ENCODE measurements around the gene ZDHHC1.
"Not testable (repeated sequence)": the region's sequence is repeated elsewhere in the genome, so short reads cannot be mapped to it uniquely, and the experiment has no call there.

Gene ZDHHC1

DNA sequence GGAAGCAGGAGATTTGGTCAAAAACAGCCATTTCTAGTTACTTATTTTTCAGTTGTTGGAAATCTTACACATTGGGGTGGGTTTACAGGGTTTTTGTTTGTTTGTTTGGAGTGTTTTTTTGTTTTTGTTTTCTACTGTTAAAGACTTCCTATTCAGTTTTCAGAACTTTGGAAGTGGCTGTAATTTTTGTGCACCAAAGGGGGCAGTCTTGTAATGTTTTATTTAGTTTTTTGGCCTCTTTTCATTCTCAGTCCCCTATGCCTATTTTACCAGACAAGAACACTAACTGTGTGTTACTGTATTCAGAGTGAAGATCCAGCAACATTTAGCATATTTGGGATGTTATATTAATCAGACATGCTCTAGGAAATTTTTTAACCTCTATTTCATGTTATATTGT, 43.6 kb downstream of the ZDHHC1 start:
- no peak for TF ChIP-seq ZNF274 (IDR thresholded peaks at IDR 0.05; ENCODE audit: low read depth, low read length)
- no peak overlapping the region for H3K4me3 ChIP-seq (ENCODE audit: low read length)

DNA sequence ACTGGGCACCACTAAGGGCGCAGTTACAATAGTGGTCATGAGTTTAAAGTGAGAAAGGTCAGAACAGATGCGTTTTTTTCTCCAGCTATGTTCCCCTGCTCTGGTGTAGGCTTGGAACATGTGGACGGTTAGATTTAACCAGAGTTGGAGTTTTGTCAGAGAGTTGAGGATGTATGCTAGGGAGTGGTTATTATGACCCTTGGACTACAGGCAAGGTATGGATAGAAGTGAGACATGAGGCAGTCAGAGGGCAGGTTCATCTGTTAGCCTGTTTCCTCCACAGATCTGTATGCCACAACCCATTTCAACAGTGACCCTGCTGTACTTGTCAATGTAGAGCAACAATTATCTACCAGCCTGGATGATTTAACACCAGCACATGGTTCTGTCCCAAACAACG, 45.6 kb downstream of the ZDHHC1 start:
- no peak for TF ChIP-seq ZNF274 (IDR thresholded peaks at IDR 0.05; ENCODE audit: low read depth, low read length)
- no peak overlapping the region for H3K4me3 ChIP-seq (ENCODE audit: low read length)

DNA sequence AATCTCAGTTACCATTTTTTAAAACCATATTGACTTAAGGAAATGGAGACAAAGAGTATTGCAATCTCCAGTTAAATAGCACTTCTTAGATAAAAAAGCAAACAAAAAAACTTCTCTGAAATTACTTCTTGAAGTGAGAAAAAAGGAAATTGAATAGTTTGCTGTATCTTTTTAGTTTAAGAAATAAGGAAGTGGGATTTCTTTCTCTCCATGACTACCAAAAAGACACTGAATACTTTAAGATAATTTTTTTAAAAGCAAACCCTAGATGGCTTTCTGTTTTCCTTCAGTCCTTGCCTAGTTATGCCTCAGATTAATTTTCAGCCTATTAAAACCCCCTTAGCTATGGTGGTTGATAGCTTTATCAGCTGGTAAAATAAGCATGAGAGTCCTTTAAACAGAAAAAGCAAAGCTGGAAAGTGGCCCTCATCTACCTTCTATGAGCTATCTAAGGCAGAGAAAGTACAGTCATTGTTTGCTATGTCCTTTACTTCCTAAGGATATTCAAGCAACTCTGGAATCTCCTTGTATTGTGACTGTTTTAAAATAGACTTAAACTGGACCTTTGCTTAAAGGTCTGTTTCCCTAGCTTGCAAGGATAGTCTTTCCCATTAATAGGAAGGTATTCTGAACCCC, 51.6 kb downstream of the ZDHHC1 start:
- no peak for TF ChIP-seq ZNF274 (IDR thresholded peaks at IDR 0.05; ENCODE audit: low read depth, low read length)
- H3K4me3 ChIP-seq (ENCODE audit: low read length), result no peak overlapping the region

DNA sequence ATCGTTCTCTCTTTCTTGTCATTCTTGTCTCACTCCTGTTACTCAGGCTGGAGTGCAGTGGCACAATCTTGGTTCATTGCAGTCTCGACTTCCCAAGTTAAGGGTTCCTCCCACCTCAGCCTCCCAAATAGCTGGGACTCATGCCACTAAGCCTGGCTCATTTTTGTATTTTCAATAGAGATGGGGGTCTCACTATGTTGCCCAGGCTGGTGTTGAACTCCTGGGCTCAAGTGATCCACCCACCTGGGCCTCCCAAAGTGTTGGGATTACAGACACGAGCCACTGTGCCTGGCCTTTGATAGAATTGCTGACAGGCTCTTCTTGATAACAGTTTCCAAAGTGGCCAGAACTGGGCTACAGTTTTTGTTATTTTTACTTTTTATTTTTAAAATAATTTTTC, 55.2 kb downstream of the ZDHHC1 start:
- TF ChIP-seq ZNF274 (IDR thresholded peaks at IDR 0.05; ENCODE audit: low read depth, low read length), result no peak

DNA sequence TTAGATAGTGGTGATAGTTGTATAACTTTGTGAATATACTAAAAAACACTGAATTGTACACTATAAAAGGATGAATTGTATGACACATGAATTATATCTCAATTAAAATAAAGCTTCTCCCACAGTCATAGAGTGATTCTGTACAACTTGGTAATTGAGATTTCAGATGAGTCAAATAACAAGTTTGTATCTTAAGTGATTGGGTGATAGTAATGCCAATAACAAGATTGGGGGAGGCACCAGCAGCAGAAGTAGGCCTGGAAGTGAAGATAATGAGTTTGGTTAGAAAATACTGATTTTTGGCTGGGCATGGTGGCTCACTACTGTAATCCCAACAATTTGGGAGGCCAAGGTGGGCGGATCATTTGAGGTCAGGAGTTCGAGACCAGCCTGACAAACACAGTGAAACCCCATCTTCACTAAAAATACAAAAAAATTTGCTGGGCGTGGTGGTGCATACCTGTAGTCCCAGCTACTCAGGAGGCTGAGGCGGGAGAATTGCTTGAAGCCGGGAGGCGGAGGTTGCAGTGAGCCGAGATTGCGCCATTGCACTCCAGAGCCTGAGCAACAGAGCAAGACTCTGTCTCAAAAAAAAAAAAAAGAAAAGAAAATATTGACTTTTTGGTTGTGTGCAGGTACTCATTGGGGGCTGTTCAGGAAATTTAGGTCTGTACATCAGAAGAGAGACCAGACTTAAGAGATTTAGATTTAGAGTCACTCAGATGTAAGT, 56.6 kb downstream of the ZDHHC1 start:
- not testable (repeated sequence) for H3K4me3 ChIP-seq (ENCODE audit: low read length)

More for the DNA sequence above, 55.2 kb downstream of the ZDHHC1 start:
- H3K4me3 ChIP-seq (ENCODE audit: low read length), result no peak overlapping the region

DNA sequence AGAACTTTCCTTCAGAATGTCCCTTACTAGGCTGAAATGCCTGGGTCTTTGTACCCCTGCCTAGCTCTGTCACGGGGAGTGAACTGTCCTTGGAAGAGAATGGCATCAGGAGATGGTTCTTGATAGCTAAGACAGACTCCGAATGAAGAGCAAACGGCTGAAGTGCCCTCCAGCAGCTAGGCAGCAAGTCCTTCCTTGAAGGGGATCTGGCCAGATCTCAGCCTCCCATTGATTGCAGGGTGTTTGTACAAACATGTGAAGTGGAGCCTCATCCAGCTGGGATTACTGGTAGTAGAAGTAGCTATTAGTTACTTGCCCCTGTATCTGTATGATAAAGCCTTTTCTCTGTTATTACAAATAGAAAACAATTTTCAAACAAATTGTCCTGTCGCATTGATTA, 58.7 kb downstream of the ZDHHC1 start:
- H3K4me3 ChIP-seq (ENCODE audit: low read length), result no peak overlapping the region
- no peak for TF ChIP-seq ZNF274 (IDR thresholded peaks at IDR 0.05; ENCODE audit: low read depth, low read length)

DNA sequence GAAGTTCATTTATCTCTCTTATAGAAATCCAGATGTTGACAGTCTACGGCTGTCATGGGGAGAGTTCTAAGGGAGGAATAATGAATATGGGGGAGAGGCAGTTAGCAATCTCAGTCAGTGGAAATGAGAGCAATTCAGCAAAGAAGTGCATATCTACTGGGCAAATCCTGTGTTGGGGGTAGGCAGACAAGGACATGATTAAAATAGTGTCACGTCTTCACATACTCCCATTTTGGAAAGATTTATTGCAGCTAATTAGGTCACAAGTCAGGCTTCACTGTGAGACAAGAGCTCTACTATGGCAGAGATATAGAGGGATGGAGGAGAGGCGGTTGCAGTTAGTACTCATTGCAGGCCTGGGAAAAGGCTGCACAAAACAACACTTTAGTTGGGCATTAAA, 59.9 kb downstream of the ZDHHC1 start:
- H3K4me3 ChIP-seq (ENCODE audit: low read length), result no peak overlapping the region
- TF ChIP-seq ZNF274 (IDR thresholded peaks at IDR 0.05; ENCODE audit: low read depth, low read length), result no peak

DNA sequence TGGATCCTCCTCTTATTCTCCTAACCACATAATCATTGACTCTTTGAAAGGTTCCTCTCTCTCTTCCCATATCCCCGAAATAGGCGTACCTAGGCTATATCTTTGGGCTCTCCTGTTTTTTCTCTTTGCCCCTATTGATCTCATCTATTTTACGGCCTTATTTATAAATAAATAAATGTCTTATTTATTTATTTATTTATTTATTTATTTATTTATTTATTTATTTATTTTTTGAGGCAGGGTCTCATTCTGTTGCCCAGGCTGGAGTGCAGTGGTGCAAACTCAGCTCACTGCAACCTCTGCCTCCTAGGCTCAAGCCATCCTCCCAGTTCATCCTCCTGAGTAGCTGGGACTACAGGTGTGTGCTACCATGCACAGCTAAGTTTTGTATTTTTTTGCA, 63.8 kb downstream of the ZDHHC1 start:
- H3K4me3 ChIP-seq (ENCODE audit: low read length), result not testable (repeated sequence)

DNA sequence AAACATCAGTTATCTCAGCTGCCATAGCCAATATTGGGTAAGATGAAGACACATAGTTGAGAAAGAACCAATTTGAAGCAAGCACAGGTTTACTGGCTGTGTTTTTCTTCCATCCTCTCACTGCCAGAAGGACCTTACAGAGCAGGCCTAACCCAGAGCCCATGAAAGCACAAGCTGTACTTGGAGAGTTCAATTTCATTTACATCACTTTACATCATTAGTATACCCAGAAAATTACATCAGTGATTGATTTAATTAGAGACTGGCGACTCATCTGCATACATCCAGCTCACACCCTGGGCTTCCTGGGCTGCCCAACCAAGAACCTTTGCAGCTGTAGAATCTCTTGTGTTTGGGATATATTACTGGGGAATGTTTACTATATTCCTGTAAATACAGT, 66.0 kb downstream of the ZDHHC1 start:
- H3K4me3 ChIP-seq (ENCODE audit: low read length), result no peak overlapping the region
- TF ChIP-seq ZNF274 (IDR thresholded peaks at IDR 0.05; ENCODE audit: low read depth, low read length), result no peak

DNA sequence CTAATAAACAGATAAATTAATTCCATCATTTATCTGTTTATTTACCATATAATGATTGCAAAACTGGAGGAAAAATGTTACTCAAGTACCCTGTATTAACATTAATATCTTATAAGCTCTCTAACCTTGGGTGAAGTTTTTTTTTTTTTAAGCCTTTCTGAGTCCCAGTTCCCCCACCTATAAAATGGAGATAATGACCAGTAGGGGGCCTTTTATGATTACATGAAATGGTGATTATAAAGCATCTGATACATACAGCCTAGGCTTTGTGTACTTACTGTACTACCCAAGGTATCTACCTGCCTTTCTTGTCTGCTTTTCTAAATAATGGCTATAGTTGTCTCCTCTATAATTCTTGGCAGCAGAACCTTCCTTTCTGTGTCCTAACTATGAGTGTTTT, 67.1 kb downstream of the ZDHHC1 start:
- TF ChIP-seq ZNF274 (IDR thresholded peaks at IDR 0.05; ENCODE audit: low read depth, low read length), result no peak
- H3K4me3 ChIP-seq (ENCODE audit: low read length), result no peak overlapping the region

DNA sequence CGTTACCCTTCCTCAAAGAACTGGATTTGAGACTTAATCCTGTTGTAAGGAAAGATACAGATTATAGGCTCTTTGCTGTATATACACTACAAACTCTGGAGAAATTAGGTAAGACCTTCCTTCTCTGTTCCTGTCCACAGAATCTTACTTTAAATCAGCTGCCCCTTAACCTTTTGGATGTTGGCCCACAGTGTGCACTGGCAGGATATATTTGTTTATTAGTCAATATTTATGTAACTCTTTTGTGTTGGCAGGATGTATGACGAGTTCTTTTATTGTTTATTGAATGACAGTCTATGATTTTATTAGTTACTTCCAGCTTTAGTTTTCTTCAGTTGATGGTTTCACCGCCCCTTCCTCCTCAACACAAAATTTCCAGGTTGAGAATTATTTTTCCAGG, 69.9 kb downstream of the ZDHHC1 start:
- no peak overlapping the region for H3K4me3 ChIP-seq (ENCODE audit: low read length)
- no peak for TF ChIP-seq ZNF274 (IDR thresholded peaks at IDR 0.05; ENCODE audit: low read depth, low read length)

DNA sequence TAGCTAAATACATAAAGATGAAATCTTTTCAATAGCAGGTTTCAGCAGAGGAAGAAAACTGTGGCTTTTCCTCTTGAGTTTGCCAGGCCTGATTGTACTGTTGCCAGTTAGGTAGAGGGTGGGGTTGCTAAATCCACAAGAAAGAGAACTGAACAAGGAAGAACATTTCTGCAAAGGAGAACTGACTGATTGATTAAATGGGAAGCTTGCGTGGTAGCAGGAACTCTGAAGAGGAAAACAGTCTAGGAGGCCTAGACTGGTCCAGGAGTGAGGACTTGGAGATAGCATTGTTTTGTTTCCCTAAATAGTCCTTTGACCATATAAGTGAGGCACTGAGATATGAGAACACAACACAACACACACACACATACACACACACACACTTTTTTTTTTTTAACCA, 70.9 kb downstream of the ZDHHC1 start:
- TF ChIP-seq ZNF274 (IDR thresholded peaks at IDR 0.05; ENCODE audit: low read depth, low read length), result no peak
- no peak overlapping the region for H3K4me3 ChIP-seq (ENCODE audit: low read length)

All from GM08714 (cell line).